Smooth muscle cell of the brain vasculature (primary cell): ENCODE data around the gene SMOC2.

Source experiments
- DNase-seq: peaks from one replicate; pipeline ENCODE4 v3.0.0-alpha.2; 2012; ENCODE audit warnings: low read depth, low spot score

Gene SMOC2

DNA sequence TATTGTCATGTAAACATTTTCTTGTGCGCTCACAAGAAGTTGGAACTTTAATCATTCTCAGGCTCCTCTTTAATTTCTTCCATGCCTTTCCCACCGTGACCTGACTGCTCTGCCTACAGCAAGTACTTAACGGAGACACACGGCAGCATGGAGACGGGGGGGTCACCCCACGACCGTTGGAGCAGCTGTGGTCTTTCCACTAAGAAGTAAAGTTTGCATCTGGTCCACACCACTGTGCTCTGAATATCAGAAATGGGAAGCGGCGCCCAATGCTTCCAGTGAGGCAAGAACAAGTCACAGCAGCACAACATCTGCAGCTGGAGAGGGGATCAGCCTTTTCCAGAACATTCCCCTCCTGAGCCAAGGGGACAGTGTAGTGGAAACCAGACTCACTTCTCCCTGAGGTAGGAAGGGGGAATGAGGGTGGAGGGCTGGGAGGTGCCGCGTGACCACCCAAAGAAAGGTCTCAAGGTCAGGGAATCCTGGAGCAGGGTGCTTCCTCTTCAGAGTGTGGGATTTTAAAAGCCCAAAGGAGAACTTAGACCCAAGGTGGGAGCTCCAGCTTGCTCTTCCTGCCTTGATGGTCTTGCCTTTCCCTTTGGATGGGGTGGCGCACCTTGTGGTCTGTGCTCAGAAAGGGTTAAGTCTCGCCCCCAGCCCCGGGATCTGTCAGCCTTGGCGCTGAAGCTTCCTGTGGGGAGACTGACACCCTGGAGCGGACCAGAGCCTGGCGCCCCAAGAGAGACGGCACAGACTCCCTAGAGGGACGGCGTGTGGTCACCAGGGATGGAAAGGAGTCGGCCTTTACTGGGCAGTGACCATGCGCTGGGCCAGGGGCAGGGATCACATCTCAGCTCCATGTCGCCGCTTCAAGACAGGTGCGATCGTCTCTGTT lies 25.6 kb upstream of the SMOC2 start:
- no peak for DNase-seq

GRCh38 chr6:168415993-168416530 lies 24.9 kb upstream of the SMOC2 start:
- DNase-seq, result no peak

GRCh38 chr6:168416531-168416930 lies 24.5 kb upstream of the SMOC2 start:
- no peak for DNase-seq

- DNase-seq, result no peak
Observed at GRCh38 chr6:168417191-168417590, 23.8 kb upstream of the SMOC2 start.

- DNase-seq, result no peak
Observed at GRCh38 chr6:168417679-168418557, 23.1 kb upstream of the SMOC2 start.

DNA sequence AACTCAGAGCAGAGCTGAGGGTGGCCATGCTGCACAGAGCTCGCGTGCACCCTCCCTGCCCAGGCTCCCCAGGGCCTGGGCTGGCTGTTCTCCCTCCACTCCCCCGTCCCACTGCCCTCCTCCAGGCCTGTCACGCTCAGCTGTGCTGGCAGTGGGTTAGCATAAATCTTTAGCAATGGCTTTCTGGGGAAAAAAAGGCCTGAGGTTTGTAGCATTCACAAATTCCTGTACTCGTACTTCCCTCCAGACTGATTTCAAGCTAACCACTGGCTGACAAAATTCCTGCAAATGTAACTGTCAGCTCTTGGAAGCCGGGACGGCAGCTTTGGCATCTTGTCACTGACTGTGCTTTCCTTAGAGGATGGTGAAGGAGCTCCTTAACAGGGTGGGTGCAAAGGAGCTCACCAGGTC lies 22.3 kb upstream of the SMOC2 start:
- no peak for DNase-seq

- no peak for DNase-seq
Observed at GRCh38 chr6:168419569-168419968, 21.4 kb upstream of the SMOC2 start.

DNA sequence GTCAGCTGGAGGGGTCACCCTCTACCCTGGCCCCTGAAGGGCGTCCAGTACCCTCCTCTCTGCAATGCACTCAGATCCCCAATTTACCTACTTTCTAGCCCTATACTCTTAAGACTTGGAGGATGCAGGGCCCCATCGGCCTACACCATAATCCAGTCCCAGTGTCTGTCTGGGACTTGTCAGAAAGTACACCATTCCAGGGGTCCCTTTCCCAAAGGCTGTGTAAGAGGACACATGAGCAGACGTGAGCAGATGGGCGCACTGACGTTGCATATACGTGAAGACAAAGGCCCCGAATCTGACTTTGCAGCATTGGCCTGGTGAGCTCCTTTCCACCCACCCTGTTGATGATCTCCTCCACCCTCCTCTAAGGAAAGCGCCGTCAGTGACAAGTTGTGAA lies 20.9 kb upstream of the SMOC2 start:
- no peak for DNase-seq

DNA sequence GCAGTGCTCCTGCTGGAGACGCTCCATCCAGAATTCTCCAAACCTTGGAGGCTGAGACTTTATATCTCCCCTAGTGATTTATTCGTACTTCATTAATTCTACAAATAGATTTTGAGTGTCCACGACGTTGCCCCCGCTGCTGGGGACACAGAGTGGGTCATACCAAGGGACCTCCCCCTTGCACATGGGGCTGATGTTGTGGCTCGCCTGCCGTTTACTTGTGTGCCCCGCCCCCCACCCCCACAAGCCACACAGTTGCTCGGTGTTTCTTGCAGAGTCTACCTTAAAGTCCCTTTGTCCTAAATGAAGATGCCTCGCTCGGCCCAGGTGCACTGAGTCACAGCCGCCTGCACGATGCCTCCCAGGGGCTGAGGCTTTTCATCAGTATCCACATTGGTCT lies 20.3 kb upstream of the SMOC2 start:
- no peak for DNase-seq

DNA sequence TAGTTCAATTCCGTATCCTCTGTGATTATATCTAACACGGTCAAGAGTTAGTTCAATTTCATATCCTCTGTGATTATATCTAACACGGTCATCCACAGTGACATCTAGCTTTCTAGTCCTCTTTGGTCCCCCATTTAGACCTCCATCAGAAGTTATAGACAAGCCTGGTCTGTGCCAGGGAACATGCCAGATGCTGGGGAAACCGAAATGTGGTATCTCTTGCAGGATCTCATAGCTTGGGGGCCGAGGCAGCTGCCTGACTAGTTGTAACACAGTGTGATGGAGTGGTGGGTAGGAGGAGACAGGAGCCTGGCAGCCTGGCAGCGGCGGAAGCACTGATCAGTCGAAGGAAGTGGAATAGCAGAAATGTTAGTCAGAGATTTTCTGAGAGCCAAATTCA lies 13.8 kb upstream of the SMOC2 start:
- no peak for DNase-seq

GRCh38 chr6:168428052-168428826 lies 12.7 kb upstream of the SMOC2 start:
- no peak for DNase-seq

GRCh38 chr6:168428863-168429262 lies 12.1 kb upstream of the SMOC2 start:
- no peak for DNase-seq

- no peak for DNase-seq
Observed at GRCh38 chr6:168432196-168432595, 8.8 kb upstream of the SMOC2 start.

DNA sequence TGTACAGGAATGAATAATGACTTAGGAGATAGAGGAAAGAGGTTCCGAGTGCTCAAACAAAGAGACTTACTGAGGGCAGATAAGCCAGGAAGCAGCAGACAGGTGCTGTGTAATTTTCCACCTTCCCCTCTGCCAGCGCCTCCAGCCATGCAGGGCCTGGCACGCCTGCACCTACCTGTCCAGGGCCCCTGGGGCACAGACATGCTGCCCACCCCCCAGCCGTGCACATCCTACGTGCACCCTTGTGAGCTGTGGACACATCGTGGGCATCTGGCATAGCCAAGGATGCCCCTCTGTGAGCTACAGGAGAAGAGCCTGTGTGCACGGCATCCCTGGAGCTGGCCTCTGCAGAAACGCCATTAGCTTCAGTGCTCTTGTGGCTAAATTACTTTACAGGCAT lies 7.1 kb upstream of the SMOC2 start:
- DNase-seq, result no peak

DNA sequence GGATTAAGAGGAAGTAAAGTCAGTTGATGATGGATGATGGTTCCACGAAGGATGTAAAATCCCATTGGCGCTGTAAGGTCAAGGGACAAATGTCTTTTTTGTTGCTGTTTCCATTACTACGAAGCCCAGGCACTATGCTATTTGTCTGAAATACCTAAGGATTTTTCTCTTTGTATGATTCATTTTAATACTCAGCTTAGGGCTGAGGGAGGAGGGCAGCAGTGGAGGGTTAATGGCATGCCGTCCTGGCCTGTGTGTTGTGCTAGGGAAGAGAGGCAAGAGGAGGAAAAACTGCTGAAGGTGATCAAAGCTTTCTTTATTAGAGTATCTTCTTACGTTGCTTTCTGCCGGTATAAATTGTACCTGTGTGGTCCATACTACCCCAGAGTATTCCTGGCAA lies 6.5 kb upstream of the SMOC2 start:
- DNase-seq, result no peak

DNA sequence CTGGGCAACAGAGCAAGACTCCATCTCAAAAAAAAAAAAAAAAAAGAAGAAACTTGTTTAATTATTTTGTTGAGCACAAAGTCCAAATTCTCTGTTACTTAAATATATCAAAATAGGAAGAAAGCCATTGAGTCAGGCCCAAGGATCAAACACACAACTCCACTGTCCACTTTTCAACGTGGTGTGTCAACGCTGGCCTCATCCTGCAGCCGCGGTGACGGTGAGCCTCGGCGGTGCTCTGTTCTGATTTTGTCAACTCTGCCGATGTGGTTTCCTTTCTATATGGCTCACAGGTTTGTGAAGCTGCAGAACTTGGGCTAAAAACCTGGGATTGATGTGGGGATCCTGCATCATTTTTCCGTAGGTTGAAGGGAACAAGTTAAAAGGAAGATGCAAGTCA lies 3.2 kb upstream of the SMOC2 start:
- DNase-seq, result no peak

DNA sequence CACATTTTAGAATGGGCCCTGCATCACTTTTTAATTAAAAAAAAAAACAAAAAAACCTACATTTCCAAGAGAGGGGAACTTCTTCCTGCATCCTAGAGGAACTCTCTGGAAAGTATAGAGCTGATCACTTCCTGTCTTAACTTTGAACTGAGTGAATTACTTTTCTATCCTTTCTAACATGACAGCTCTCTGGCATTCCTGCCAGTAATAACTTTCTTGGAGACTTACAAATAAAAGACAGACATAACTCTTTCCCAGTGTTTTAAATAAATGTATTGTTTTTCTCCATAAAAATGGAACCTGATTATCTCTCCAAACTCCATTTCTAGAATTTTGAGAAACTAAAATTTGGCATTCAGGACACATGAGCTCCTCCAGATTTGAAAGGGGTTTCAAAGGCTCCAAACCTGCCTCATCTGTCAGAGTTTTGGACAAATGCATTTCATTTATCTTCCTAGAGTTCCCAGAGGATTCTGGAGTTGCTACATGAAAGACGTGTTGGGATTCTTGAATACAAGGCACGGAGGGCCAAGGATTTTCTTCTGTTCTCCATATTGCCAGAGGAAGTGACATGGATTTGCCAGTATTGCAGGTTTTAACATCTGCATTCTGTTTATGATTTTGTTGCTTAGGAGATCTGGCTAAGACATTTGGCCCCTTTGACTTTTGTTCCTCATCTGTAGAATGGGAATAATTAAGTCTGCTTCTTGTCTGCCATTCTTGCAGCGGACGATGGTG lies 2.0 kb upstream of the SMOC2 start:
- no peak for DNase-seq

DNA sequence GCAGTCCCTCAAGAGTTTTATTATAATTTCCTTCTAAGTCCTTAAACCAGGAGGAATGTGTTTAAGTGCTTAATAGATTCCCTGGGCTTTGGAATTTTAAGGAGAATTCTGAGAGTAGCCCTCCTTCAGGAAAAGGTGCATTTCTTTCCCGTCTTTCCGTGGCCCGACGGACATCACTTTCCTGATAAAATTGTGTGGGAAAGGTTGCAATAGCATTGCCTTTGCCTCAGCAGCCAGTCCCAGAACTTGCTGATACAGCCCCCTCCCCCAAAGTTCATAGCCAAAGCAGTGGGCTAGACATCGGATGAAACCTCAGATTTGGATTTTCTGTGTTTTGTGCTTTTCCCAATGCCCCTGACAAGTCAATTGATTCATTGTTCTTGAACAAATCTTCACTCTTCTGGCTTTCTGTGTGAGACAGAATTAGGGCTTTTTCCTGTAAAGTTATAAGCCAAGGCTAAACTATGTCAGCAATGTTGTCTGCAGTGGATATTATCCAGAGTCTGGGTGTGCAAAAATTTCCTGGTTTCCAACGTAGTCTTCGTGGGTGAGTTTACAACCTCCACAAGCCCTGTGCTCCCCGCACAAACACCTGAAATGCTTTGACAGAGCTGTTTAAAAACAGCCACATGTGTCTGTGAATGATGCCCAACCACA lies 1.1 kb upstream of the SMOC2 start:
- DNase-seq, result no peak

DNA sequence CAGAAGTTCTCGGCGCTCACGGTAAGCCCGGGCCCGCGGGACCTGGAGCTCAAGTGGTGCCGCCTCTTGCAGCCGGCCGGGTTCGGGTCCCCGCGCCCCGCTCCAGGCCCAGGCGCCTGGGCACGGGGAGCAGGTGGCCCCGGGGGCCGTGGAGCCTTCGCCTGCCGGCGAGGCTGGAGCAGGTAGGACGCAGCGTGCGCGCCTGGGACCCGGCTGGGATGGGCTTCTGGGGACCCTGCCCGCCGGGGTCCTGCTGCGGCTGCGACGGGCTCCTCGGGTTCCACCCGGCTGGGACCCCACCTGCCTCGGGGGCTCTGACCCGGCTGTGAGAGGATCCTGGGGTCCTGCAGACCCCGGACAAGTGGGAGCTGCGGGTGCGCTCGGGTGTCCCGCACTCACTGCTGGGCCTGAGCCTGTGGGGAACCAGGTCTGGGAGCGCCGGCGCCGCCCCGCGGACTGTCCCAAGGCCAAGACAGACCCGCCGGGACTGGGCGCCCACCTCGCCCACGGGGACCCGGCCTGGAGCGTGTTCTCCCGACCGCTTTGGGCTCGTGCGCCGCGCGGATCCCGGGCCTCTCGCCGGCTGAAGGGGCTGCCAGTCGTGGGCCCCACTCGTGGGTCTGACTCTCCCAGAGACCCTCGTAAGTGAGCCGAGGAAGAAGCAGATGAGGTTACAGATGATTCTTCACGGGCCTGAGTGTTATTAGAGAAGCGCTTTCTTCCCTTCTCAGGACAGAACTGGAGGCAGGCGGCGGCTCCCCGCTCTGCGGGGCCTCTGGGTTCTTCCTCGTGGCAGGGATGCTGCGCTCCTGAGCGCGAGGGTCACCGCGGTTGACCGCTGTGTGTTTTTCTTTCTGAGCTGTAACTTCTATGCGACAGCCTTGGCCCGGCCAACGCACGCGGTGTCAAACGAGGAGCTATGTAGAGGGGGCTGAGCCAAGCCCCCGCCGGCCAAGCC lies 729 bp downstream of the SMOC2 start:
- no peak for DNase-seq
